ENCODE data around the gene IQCK.

The IQCK gene

GRCh38 chr16:19837331-19837980 lies 119.4 kb downstream of the IQCK start:
- DNase-seq (ENCODE audit: low read depth) = no peak

- no peak for DNase-seq (ENCODE audit: low read depth)
Observed at GRCh38 chr16:19837984-19838707, 120.1 kb downstream of the IQCK start.

- no peak for DNase-seq (ENCODE audit: low read depth)
Observed at GRCh38 chr16:19840524-19841110, 122.5 kb downstream of the IQCK start.

GRCh38 chr16:19841184-19841583 lies 123.1 kb downstream of the IQCK start:
- no peak for DNase-seq (ENCODE audit: low read depth)

- DNase-seq (ENCODE audit: low read depth) = no peak
Observed at GRCh38 chr16:19842426-19843157, 124.5 kb downstream of the IQCK start.

GRCh38 chr16:19843371-19843770 lies 125.3 kb downstream of the IQCK start:
- DNase-seq (ENCODE audit: low read depth) = no peak

- DNase-seq (ENCODE audit: low read depth) = no peak
Observed at GRCh38 chr16:19844945-19845641, 127.0 kb downstream of the IQCK start.

- DNase-seq (ENCODE audit: low read depth) = no peak
Observed at GRCh38 chr16:19846436-19846835, 128.4 kb downstream of the IQCK start.

GRCh38 chr16:19848756-19849155 lies 130.7 kb downstream of the IQCK start:
- DNase-seq (ENCODE audit: low read depth) = no peak

GRCh38 chr16:19850131-19850817 lies 132.2 kb downstream of the IQCK start:
- DNase-seq (ENCODE audit: low read depth) = no peak

GRCh38 chr16:19851476-19851875 lies 133.4 kb downstream of the IQCK start:
- no peak for DNase-seq (ENCODE audit: low read depth)

GRCh38 chr16:19853132-19853741 lies 135.2 kb downstream of the IQCK start:
- DNase-seq (ENCODE audit: low read depth) = no peak

GRCh38 chr16:19853742-19854542 lies 135.9 kb downstream of the IQCK start:
- DNase-seq (ENCODE audit: low read depth) = no peak

GRCh38 chr16:19854543-19854876 lies 136.4 kb downstream of the IQCK start:
- DNase-seq (ENCODE audit: low read depth) = no peak

GRCh38 chr16:19856120-19856519 lies 138.0 kb downstream of the IQCK start:
- DNase-seq (ENCODE audit: low read depth) = no peak

GRCh38 chr16:19857593-19858339 lies 139.7 kb downstream of the IQCK start:
- DNase-seq (ENCODE audit: low read depth) = no peak

GRCh38 chr16:19858340-19859018 lies 140.4 kb downstream of the IQCK start:
- DNase-seq (ENCODE audit: low read depth) = no peak

GRCh38 chr16:19859166-19859565 lies 141.1 kb downstream of the IQCK start:
- DNase-seq (ENCODE audit: low read depth) = no peak

- no peak for DNase-seq (ENCODE audit: low read depth)
Observed at GRCh38 chr16:19859603-19860002, 141.5 kb downstream of the IQCK start.

All from stromal cell of bone marrow (primary cell).